ENCODE measurements around the gene NRG3. TPM values are rescaled to one million over a fixed set of nuclear protein-coding genes. Genes with fewer than 3 reads are reported as not detected.

The NRG3 gene
- total RNA-seq, 1 experiment from 2014 or later, result not detected

- Histone ChIP-seq H3K9me3 (no peaks in the 10 kb centered on the region), H3K36me3 (no peaks in the 10 kb centered on the region), H3K27me3 (peaks cover 44% of the 10 kb centered on the region), H3K4me3 (no peak overlapping the region)
- no peak for DNase-seq
Observed at GRCh38 chr10:81875467-81876252, 666 bp downstream of the NRG3 start.

- Histone ChIP-seq H3K36me3 (no peaks in the 10 kb centered on the region), H3K9me3 (no peaks in the 10 kb centered on the region), H3K27me3 (peaks cover 40% of the 10 kb centered on the region), H3K4me3 (no peak overlapping the region)
- no peak for DNase-seq
Observed at GRCh38 chr10:81876253-81877077, 1.5 kb downstream of the NRG3 start.

GRCh38 chr10:81877596-81877995 lies 2.6 kb downstream of the NRG3 start:
- H3K9me3 ChIP-seq, result no peaks in the 10 kb centered on the region
- no peak for DNase-seq

GRCh38 chr10:81882011-81882410 lies 7.0 kb downstream of the NRG3 start:
- H3K9me3 ChIP-seq, result no peaks in the 10 kb centered on the region

More at GRCh38 chr10:81877596-81877995, 2.6 kb downstream of the NRG3 start:
- H3K4me3 ChIP-seq, result no peak overlapping the region
- H3K27me3 ChIP-seq, result peaks cover 35% of the 10 kb centered on the region
- H3K36me3 ChIP-seq, result no peaks in the 10 kb centered on the region

GRCh38 chr10:81884856-81885255 lies 9.9 kb downstream of the NRG3 start:
- Histone ChIP-seq H3K27me3 (no peaks in the 10 kb centered on the region; the same call in 1 of the 2 replicates), H3K36me3 (no peaks in the 10 kb centered on the region), H3K9me3 (no peaks in the 10 kb centered on the region), H3K4me3 (no peak overlapping the region)
- DNase-seq, result no peak

More at GRCh38 chr10:81882011-81882410, 7.0 kb downstream of the NRG3 start:
- H3K36me3 ChIP-seq, result no peaks in the 10 kb centered on the region
- DNase-seq, result no peak
- no peak overlapping the region for H3K4me3 ChIP-seq
- peaks cover 12% of the 10 kb centered on the region for H3K27me3 ChIP-seq

GRCh38 chr10:81885491-81885890 lies 10.5 kb downstream of the NRG3 start:
- no peaks in the 10 kb centered on the region for H3K36me3 ChIP-seq
- no peak for DNase-seq
- no peaks in the 10 kb centered on the region; the same call in 1 of the 2 replicates for H3K27me3 ChIP-seq
- no peak overlapping the region for H3K4me3 ChIP-seq
- no peaks in the 10 kb centered on the region for H3K9me3 ChIP-seq

GRCh38 chr10:81886939-81887338 lies 11.9 kb downstream of the NRG3 start:
- H3K9me3 ChIP-seq, result no peaks in the 10 kb centered on the region
- no peaks in the 10 kb centered on the region for H3K36me3 ChIP-seq
- H3K27me3 ChIP-seq, result no peaks in the 10 kb centered on the region; the same call in 1 of the 2 replicates
- DNase-seq, result no peak
- no peak overlapping the region for H3K4me3 ChIP-seq

GRCh38 chr10:81889181-81889769 lies 14.3 kb downstream of the NRG3 start:
- H3K9me3 ChIP-seq, result no peaks in the 10 kb centered on the region
- no peaks in the 10 kb centered on the region for H3K36me3 ChIP-seq
- DNase-seq, result no peak
- no peak overlapping the region for H3K4me3 ChIP-seq
- no peaks in the 10 kb centered on the region; the same call in 1 of the 2 replicates for H3K27me3 ChIP-seq

- no peaks in the 10 kb centered on the region for H3K36me3 ChIP-seq
- no peaks in the 10 kb centered on the region for H3K9me3 ChIP-seq
- no peak overlapping the region for H3K4me3 ChIP-seq
- no peaks in the 10 kb centered on the region; the same call in 1 of the 2 replicates for H3K27me3 ChIP-seq
- DNase-seq, result no peak
Observed at GRCh38 chr10:81894616-81895015, 19.6 kb downstream of the NRG3 start.

GRCh38 chr10:81898518-81898917 lies 23.5 kb downstream of the NRG3 start:
- DNase-seq, result no peak
- H3K36me3 ChIP-seq, result no peaks in the 10 kb centered on the region
- H3K9me3 ChIP-seq, result no peaks in the 10 kb centered on the region
- H3K27me3 ChIP-seq, result no peaks in the 10 kb centered on the region; the same call in 1 of the 2 replicates
- no peak overlapping the region for H3K4me3 ChIP-seq

GRCh38 chr10:81900989-81901388 lies 26.0 kb downstream of the NRG3 start:
- H3K4me3 ChIP-seq, result no peak overlapping the region
- no peak for DNase-seq

GRCh38 chr10:81903472-81903871 lies 28.5 kb downstream of the NRG3 start:
- Histone ChIP-seq H3K36me3 (no peaks in the 10 kb centered on the region), H3K9me3 (no peaks in the 10 kb centered on the region), H3K4me3 (no peak overlapping the region), H3K27me3 (peaks cover 2% of the 10 kb centered on the region; the same call in 1 of the 2 replicates)
- DNase-seq, result no peak

More at GRCh38 chr10:81900989-81901388, 26.0 kb downstream of the NRG3 start:
- Histone ChIP-seq H3K27me3 (peaks cover 2% of the 10 kb centered on the region; the same call in 1 of the 2 replicates), H3K36me3 (no peaks in the 10 kb centered on the region), H3K9me3 (no peaks in the 10 kb centered on the region)

GRCh38 chr10:81905161-81905560 lies 30.2 kb downstream of the NRG3 start:
- Histone ChIP-seq H3K27me3 (peaks cover 2% of the 10 kb centered on the region; the same call in 1 of the 2 replicates), H3K4me3 (no peak overlapping the region), H3K9me3 (no peaks in the 10 kb centered on the region), H3K36me3 (no peaks in the 10 kb centered on the region)
- no peak for DNase-seq

GRCh38 chr10:81909453-81909852 lies 34.5 kb downstream of the NRG3 start:
- no peaks in the 10 kb centered on the region for H3K36me3 ChIP-seq
- H3K27me3 ChIP-seq, result 0 out of 2 replicates have a peak, but pooled peaks cover 2% of the 10 kb centered on the region
- no peak overlapping the region for H3K4me3 ChIP-seq
- no peak for DNase-seq
- H3K9me3 ChIP-seq, result no peaks in the 10 kb centered on the region

- DNase-seq, result no peak
- Histone ChIP-seq H3K9me3 (no peaks in the 10 kb centered on the region), H3K4me3 (no peak overlapping the region), H3K36me3 (no peaks in the 10 kb centered on the region), H3K27me3 (no peaks in the 10 kb centered on the region)
Observed at GRCh38 chr10:81911328-81911727, 36.3 kb downstream of the NRG3 start.

GRCh38 chr10:81914736-81915503 lies 39.9 kb downstream of the NRG3 start:
- Histone ChIP-seq H3K36me3 (no peaks in the 10 kb centered on the region), H3K9me3 (no peaks in the 10 kb centered on the region), H3K4me3 (no peak overlapping the region), H3K27me3 (no peaks in the 10 kb centered on the region)
- DNase-seq, result no peak

Measured in MG63 (cell line).